Loucy (cell line): ENCODE measurements around the gene FALEC.
A peak's percentile ranks its signal among the peaks of the same experiment; 100 is the strongest.

ENCODE experiments used
- H2AFZ ChIP-seq: fragments of 200-600 bp; sonication (generic); 2 replicates; pipeline ENCODE4 v1.6.0; 2016; ENCODE audit warnings: antibody characterized with exemption, mild to moderate bottlenecking, low read length, moderate library complexity
- H3F3A ChIP-seq: fragments of 200-600 bp; 2 replicates; pipeline ENCODE4 v1.6.0; 2016; ENCODE audit warnings: antibody characterized with exemption, low read depth, mild to moderate bottlenecking
- H3K27me3 ChIP-seq: fragments of 200-600 bp; sonication (generic); 2 replicates; pipeline ENCODE4 v1.6.1; 2014; ENCODE audit warnings: low read length, mild to moderate bottlenecking; ENCODE audit not compliant: insufficient read depth, poor library complexity, severe bottlenecking
- H3K36me3 ChIP-seq: fragments of 200-600 bp; sonication (generic); 2 replicates; pipeline ENCODE4 v1.6.1; 2016; ENCODE audit warnings: low read length; ENCODE audit not compliant: insufficient read depth
- H3K4me1 ChIP-seq: fragments of 200-600 bp; sonication (generic); 2 replicates; pipeline ENCODE4 v1.5.1; 2014; ENCODE audit warnings: low read length, mild to moderate bottlenecking; ENCODE audit not compliant: insufficient read depth, poor library complexity, severe bottlenecking
- H3K4me2 ChIP-seq: fragments of 200-600 bp; sonication (generic); 2 replicates; pipeline ENCODE4 v1.6.0; 2014; ENCODE audit warnings: antibody characterized with exemption, low read length, low read depth, mild to moderate bottlenecking; ENCODE audit not compliant: poor library complexity, severe bottlenecking
- H3K4me3 ChIP-seq: fragments of 200-600 bp; sonication (generic); 2 replicates; pipeline ENCODE4 v1.5.1; 2014; ENCODE audit warnings: low read length, mild to moderate bottlenecking, mixed read lengths; ENCODE audit not compliant: poor library complexity, severe bottlenecking
- H3K79me2 ChIP-seq: fragments of 200-600 bp; sonication (generic); 2 replicates; pipeline ENCODE4 v1.6.1; 2014; ENCODE audit warnings: low read length; ENCODE audit not compliant: insufficient read depth
- H3K9ac ChIP-seq: fragments of 200-600 bp; sonication (generic); 2 replicates; pipeline ENCODE4 v1.6.0; 2014; ENCODE audit warnings: mild to moderate bottlenecking, low read depth, low read length, moderate library complexity; ENCODE audit not compliant: poor library complexity, severe bottlenecking
- H3K9me2 ChIP-seq: fragments of 200-600 bp; sonication (generic); replicated peaks from 2 replicates; pipeline ENCODE4 v1.6.1; 2016; ENCODE audit warnings: low read depth, low read length, mixed read lengths
- H3K9me3 ChIP-seq: fragments of 200-600 bp; sonication (generic); 2 replicates; pipeline ENCODE4 v1.6.1; 2014; ENCODE audit warnings: mild to moderate bottlenecking, antibody characterized with exemption, low read length, low read depth; ENCODE audit not compliant: insufficient read depth
- H4K20me1 ChIP-seq: fragments of 200-600 bp; sonication (generic); 2 replicates; pipeline ENCODE4 v1.6.0; 2014; ENCODE audit warnings: antibody characterized with exemption, low read length, mild to moderate bottlenecking; ENCODE audit not compliant: insufficient read depth, poor library complexity, severe bottlenecking
- CTCF ChIP-seq: fragments of 200-600 bp; sonication (generic); conservative IDR thresholded peaks from 2 replicates; pipeline ENCODE4 v1.5.1; 2014; ENCODE audit warnings: mild to moderate bottlenecking, antibody characterized with exemption, low read length
- EZH2phosphoT487 ChIP-seq: fragments of 200-600 bp; IDR thresholded peaks from 2 replicates; pipeline ENCODE4 v1.6.1; 2018; ENCODE audit warnings: antibody characterized with exemption, mild to moderate bottlenecking, moderate library complexity, borderline replicate concordance

The FALEC gene

GRCh38 chr1:150545486-150546032, 30.0 kb downstream of the FALEC start:
- no peaks in the 10 kb centered on the region for H3K4me1 ChIP-seq
- H3K9me2 ChIP-seq: no peaks in the 10 kb centered on the region
- H3K9ac ChIP-seq: no peak overlapping the region
- H3K79me2 ChIP-seq: no peaks in the 10 kb centered on the region
- no peaks in the 10 kb centered on the region for H3F3A ChIP-seq
- no peak overlapping the region for H3K4me3 ChIP-seq
- no peaks in the 10 kb centered on the region for H3K9me3 ChIP-seq
- H3K36me3 ChIP-seq: no peaks in the 10 kb centered on the region
- no peak overlapping the region for H3K4me2 ChIP-seq
- no peak overlapping the region for H2AFZ ChIP-seq
- H4K20me1 ChIP-seq: no peaks in the 10 kb centered on the region
- TF ChIP-seq EZH2phosphoT487: no peak
- H3K27me3 ChIP-seq: no peaks in the 10 kb centered on the region

GRCh38 chr1:150546294-150546937, 30.9 kb downstream of the FALEC start:
- Histone ChIP-seq H3K36me3 (no peaks in the 10 kb centered on the region), H3K9ac (no peak overlapping the region), H3K9me3 (no peaks in the 10 kb centered on the region), H2AFZ (no peak overlapping the region), H3F3A (no peaks in the 10 kb centered on the region), H3K27me3 (no peaks in the 10 kb centered on the region), H4K20me1 (no peaks in the 10 kb centered on the region), H3K9me2 (no peaks in the 10 kb centered on the region), H3K4me2 (no peak overlapping the region), H3K4me3 (no peak overlapping the region), H3K79me2 (no peaks in the 10 kb centered on the region), H3K4me1 (no peaks in the 10 kb centered on the region)
- TF ChIP-seq CTCF (no peak), EZH2phosphoT487 (no peak)

- Histone ChIP-seq H3K4me3 (peak overlapping the region; percentile 29), H2AFZ (no peak overlapping the region), H3K9ac (no peak overlapping the region), H3K36me3 (no peaks in the 10 kb centered on the region), H3K9me2 (no peaks in the 10 kb centered on the region), H3K79me2 (no peaks in the 10 kb centered on the region), H3K4me1 (no peaks in the 10 kb centered on the region), H4K20me1 (no peaks in the 10 kb centered on the region), H3F3A (no peaks in the 10 kb centered on the region), H3K27me3 (no peaks in the 10 kb centered on the region), H3K9me3 (no peaks in the 10 kb centered on the region), H3K4me2 (peak overlapping the region; percentile 30)
- TF ChIP-seq CTCF: no peak
- TF ChIP-seq EZH2phosphoT487: no peak
Measured at GRCh38 chr1:150548324-150548631, 32.7 kb downstream of the FALEC start.
